ENCODE data around the gene HSD11B2.

The HSD11B2 gene

GRCh38 chr16:67423611-67424260 is 7.2 kb upstream of the HSD11B2 start:
- in situ Hi-C loops (cut with HindIII; ENCODE audit: low pct_ligation_motif_present, low sequenced_read_pairs), result no loop called here
- TF ChIP-seq CTCF (IDR thresholded peaks at IDR 0.05; ENCODE audit: low read depth, low read length, missing control alignments), result no peak
- Histone ChIP-seq H3K27ac (no peak overlapping the region), H3K27me3 (replicated peaks) (peaks cover 19% of the 10 kb centered on the region), H3K36me3 (replicated peaks) (no peaks in the 10 kb centered on the region), H3K4me3 (ENCODE audit: low read depth, low read length) (no peak overlapping the region)
- no peak for DNase-seq

GRCh38 chr16:67424261-67424615 is 6.7 kb upstream of the HSD11B2 start:
- H3K27me3 ChIP-seq (replicated peaks), result peaks cover 19% of the 10 kb centered on the region

GRCh38 chr16:67425061-67425460 is 5.9 kb upstream of the HSD11B2 start:
- Histone ChIP-seq H3K4me3 (ENCODE audit: low read depth, low read length) (no peak overlapping the region), H3K36me3 (replicated peaks) (no peaks in the 10 kb centered on the region), H3K27me3 (replicated peaks) (peaks cover 24% of the 10 kb centered on the region), H3K27ac (no peak overlapping the region)
- in situ Hi-C loops (cut with HindIII; ENCODE audit: low pct_ligation_motif_present, low sequenced_read_pairs), result no loop called here
- no peak for TF ChIP-seq CTCF (IDR thresholded peaks at IDR 0.05; ENCODE audit: low read depth, low read length, missing control alignments)
- DNase-seq, result no peak

More at GRCh38 chr16:67424261-67424615, 6.7 kb upstream of the HSD11B2 start:
- no peak for DNase-seq
- H3K36me3 ChIP-seq (replicated peaks), result no peaks in the 10 kb centered on the region
- TF ChIP-seq CTCF (IDR thresholded peaks at IDR 0.05; ENCODE audit: low read depth, low read length, missing control alignments), result no peak
- in situ Hi-C loops (cut with HindIII; ENCODE audit: low pct_ligation_motif_present, low sequenced_read_pairs), result no loop called here
- H3K4me3 ChIP-seq (ENCODE audit: low read depth, low read length), result no peak overlapping the region
- no peak overlapping the region for H3K27ac ChIP-seq

GRCh38 chr16:67425580-67425979 is 5.3 kb upstream of the HSD11B2 start:
- Histone ChIP-seq H3K4me3 (ENCODE audit: low read depth, low read length) (no peak overlapping the region), H3K27me3 (replicated peaks) (peaks cover 29% of the 10 kb centered on the region), H3K27ac (no peak overlapping the region), H3K36me3 (replicated peaks) (no peaks in the 10 kb centered on the region)
- in situ Hi-C loops (cut with HindIII; ENCODE audit: low pct_ligation_motif_present, low sequenced_read_pairs), result no loop called here
- TF ChIP-seq CTCF (IDR thresholded peaks at IDR 0.05; ENCODE audit: low read depth, low read length, missing control alignments), result no peak
- no peak for DNase-seq

GRCh38 chr16:67426022-67426421 is 4.9 kb upstream of the HSD11B2 start:
- Histone ChIP-seq H3K27ac (no peak overlapping the region), H3K4me3 (ENCODE audit: low read depth, low read length) (no peak overlapping the region), H3K27me3 (replicated peaks) (peaks cover 31% of the 10 kb centered on the region), H3K36me3 (replicated peaks) (no peaks in the 10 kb centered on the region)
- TF ChIP-seq CTCF (IDR thresholded peaks at IDR 0.05; ENCODE audit: low read depth, low read length, missing control alignments), result no peak
- in situ Hi-C loops (cut with HindIII; ENCODE audit: low pct_ligation_motif_present, low sequenced_read_pairs), result no loop called here
- no peak for DNase-seq

GRCh38 chr16:67426950-67427349 is 4.0 kb upstream of the HSD11B2 start:
- Histone ChIP-seq H3K36me3 (replicated peaks) (no peaks in the 10 kb centered on the region), H3K27ac (no peak overlapping the region), H3K27me3 (replicated peaks) (peaks cover 33% of the 10 kb centered on the region), H3K4me3 (ENCODE audit: low read depth, low read length) (no peak overlapping the region)
- no peak for DNase-seq
- no peak for TF ChIP-seq CTCF (IDR thresholded peaks at IDR 0.05; ENCODE audit: low read depth, low read length, missing control alignments)
- in situ Hi-C loops (cut with HindIII; ENCODE audit: low pct_ligation_motif_present, low sequenced_read_pairs), result no loop called here

All from brain microvascular endothelial cell (primary cell).